A673 (cell line): ENCODE data around the gene PIEZO1. TPM values are rescaled to one million over a fixed set of nuclear protein-coding genes. Genes with fewer than 3 reads are reported as not detected.

Source experiments
- BruUV-seq: library from RNA; stranded (reverse); fragments of 400-500 nt; replicated peaks from 2 replicates; lab custom pipeline; 2021; lab: Mats Ljungman, UMichigan
- CTCF ChIA-PET: fragments of 300-600 bp; sonication (Branson Sonifier 250); formaldehyde crosslinking; loops from one replicate; lab custom pipeline; 2022; ENCODE audit warnings: antibody characterized with exemption; lab: Charles Lee
- POLR2A ChIA-PET: fragments of 300-600 bp; sonication (Branson Sonifier 250); formaldehyde crosslinking; loops from one replicate; lab custom pipeline; 2022; ENCODE audit warnings: antibody characterized with exemption; ENCODE audit not compliant: low non-redundant PET; lab: Charles Lee
- DNase-seq: peaks from one replicate; pipeline ENCODE4 v3.0.0-alpha.2; 2015; ENCODE audit warnings: low spot score
- H3K27ac ChIP-seq: fragments of 200-600 bp; sonication (generic); 2 replicates; pipeline ENCODE4 v1.5.1; 2016; ENCODE audit warnings: mixed run types, low read depth, mild to moderate bottlenecking, mixed read lengths, antibody characterized with exemption, low read length; ENCODE audit not compliant: poor library complexity, severe bottlenecking
- H3K27me3 ChIP-seq: fragments of 200-600 bp; sonication (generic); replicated peaks from 2 replicates; pipeline ENCODE4 v1.6.1; 2017; ENCODE audit warnings: mixed run types, low read depth, mild to moderate bottlenecking, mixed read lengths, antibody characterized with exemption, low read length; ENCODE audit not compliant: insufficient read depth, poor library complexity
- H3K36me3 ChIP-seq: fragments of 200-600 bp; sonication (generic); 2 replicates; pipeline ENCODE4 v1.6.1; 2016; ENCODE audit warnings: mixed run types, mild to moderate bottlenecking, mixed read lengths, antibody characterized with exemption, low read length; ENCODE audit not compliant: insufficient read depth, poor library complexity, severe bottlenecking
- H3K4me1 ChIP-seq: fragments of 200-600 bp; sonication (generic); 2 replicates; pipeline ENCODE4 v1.6.1; 2017; ENCODE audit warnings: mixed run types, mild to moderate bottlenecking, mixed read lengths, antibody characterized with exemption, low read length; ENCODE audit not compliant: insufficient read depth, poor library complexity, severe bottlenecking
- H3K4me3 ChIP-seq: fragments of 200-600 bp; sonication (generic); 2 replicates; pipeline ENCODE4 v1.5.1; 2016; ENCODE audit warnings: low read depth, mixed run types, mild to moderate bottlenecking, mixed read lengths, low read length; ENCODE audit not compliant: poor library complexity, severe bottlenecking
- H3K9me3 ChIP-seq: fragments of 200-600 bp; sonication (generic); 2 replicates; pipeline ENCODE4 v1.6.1; 2016; ENCODE audit warnings: mixed run types, low read depth, mild to moderate bottlenecking, mixed read lengths, antibody characterized with exemption, low read length; ENCODE audit not compliant: poor library complexity, severe bottlenecking
- CTCF ChIP-seq: fragments of 300-800, 200-600 bp; sonication (generic); conservative IDR thresholded peaks from 2 replicates; pipeline ENCODE4 v1.5.1; 2017; ENCODE audit warnings: low read depth, mild to moderate bottlenecking, antibody characterized with exemption, low read length, moderate library complexity, mixed read lengths
- EZH2 ChIP-seq: fragments of 200-600 bp; sonication (generic); IDR thresholded peaks from 2 replicates; pipeline ENCODE4 v1.6.1; 2017; ENCODE audit warnings: borderline replicate concordance, low read depth, mild to moderate bottlenecking, mixed read lengths, antibody characterized with exemption, low read length; ENCODE audit not compliant: poor library complexity, severe bottlenecking
- intact Hi-C: fragments of 100-400 bp; cut with micrococcal nuclease; formaldehyde crosslinking; loops from one replicate; pipeline ENCODE4 v1.10.0; 2022; ENCODE audit not compliant: unreplicated experiment
- total RNA-seq: library from RNA; stranded (reverse); gene quantifications from 2 replicates; pipeline ENCODE4 v1.2.3, GENCODE V29; 2021

PIEZO1 gene
- total RNA-seq, 1 experiment from 2014 or later: 174 TPM

GRCh38 chr16:88767546-88768070 lies 17.4 kb downstream of the PIEZO1 start:
- H3K4me1 ChIP-seq: peaks cover 51% of the 10 kb centered on the region
- ChIA-PET POLR2A (no interaction called here), CTCF (no interaction called here)
- no peak overlapping the region for H3K4me3 ChIP-seq
- no peak for DNase-seq
- TF ChIP-seq EZH2: no peak
- no peak for TF ChIP-seq CTCF
- H3K9me3 ChIP-seq: no peaks in the 10 kb centered on the region
- H3K36me3 ChIP-seq: peaks cover 4% of the 10 kb centered on the region
- no peaks in the 10 kb centered on the region for H3K27me3 ChIP-seq
- peak overlapping the region; percentile 75 for H3K27ac ChIP-seq
- intact Hi-C loops: no loop called here
- no TSS peak for BruUV-seq

GRCh38 chr16:88766975-88767374 lies 18.0 kb downstream of the PIEZO1 start:
- no peaks in the 10 kb centered on the region for H3K9me3 ChIP-seq
- BruUV-seq: no TSS peak
- POLR2A ChIA-PET: no interaction called here
- intact Hi-C loops: no loop called here
- peak overlapping the region; percentile 54 for H3K27ac ChIP-seq
- TF ChIP-seq CTCF (no peak), EZH2 (no peak)
- H3K36me3 ChIP-seq: peaks cover 4% of the 10 kb centered on the region
- no peaks in the 10 kb centered on the region for H3K27me3 ChIP-seq
- peaks cover 44% of the 10 kb centered on the region for H3K4me1 ChIP-seq
- DNase-seq: no peak
- CTCF ChIA-PET: no interaction called here
- no peak overlapping the region for H3K4me3 ChIP-seq

GRCh38 chr16:88764913-88765349 lies 20.1 kb downstream of the PIEZO1 start:
- Histone ChIP-seq H3K4me3 (no peak overlapping the region), H3K36me3 (peaks cover 4% of the 10 kb centered on the region), H3K27ac (no peak overlapping the region), H3K9me3 (no peaks in the 10 kb centered on the region), H3K4me1 (peaks cover 24% of the 10 kb centered on the region), H3K27me3 (no peaks in the 10 kb centered on the region)
- ChIA-PET CTCF (interaction anchor here (0.7 kb wide), 1 partner anchor 93 kb away, joined by 6 read pairs; no protein-coding TSS in a partner anchor), POLR2A (no interaction called here)
- DNase-seq: no peak
- no TSS peak for BruUV-seq
- TF ChIP-seq CTCF: no peak
- no peak for TF ChIP-seq EZH2
- intact Hi-C loops: no loop called here
